Measurements from ENCODE around the gene ANO1. TPM values are rescaled to one million over a fixed set of nuclear protein-coding genes. Genes with fewer than 3 reads are reported as not detected.

Gene ANO1
- total and polyA plus RNA-seq, 2 of the 8 experiments (the other 6 are each of a cell fraction or from before 2014, with no cell fraction given): 4.7 to 5.0 TPM

DNA sequence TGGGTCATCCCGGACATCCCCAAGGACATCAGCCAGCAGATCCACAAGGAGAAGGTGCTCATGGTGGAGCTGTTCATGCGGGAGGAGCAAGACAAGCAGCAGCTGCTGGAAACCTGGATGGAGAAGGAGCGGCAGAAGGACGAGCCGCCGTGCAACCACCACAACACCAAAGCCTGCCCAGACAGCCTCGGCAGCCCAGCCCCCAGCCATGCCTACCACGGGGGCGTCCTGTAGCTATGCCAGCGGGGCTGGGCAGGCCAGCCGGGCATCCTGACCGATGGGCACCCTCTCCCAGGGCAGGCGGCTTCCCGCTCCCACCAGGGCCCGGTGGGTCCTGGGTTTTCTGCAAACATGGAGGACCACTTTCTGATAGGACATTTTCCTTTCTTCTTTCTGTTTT is 109.7 kb downstream of the ANO1 start:
- H3K23ac ChIP-seq (ENCODE audit: insufficient read length): no peak overlapping the region
- H4K20me1 ChIP-seq (replicated peaks in 1 of 2; ENCODE audit: control insufficient read depth in 1 of 2, insufficient read depth in 2 of 2, low read length in 2 of 2): peaks cover 0 to 6% of the 10 kb centered on the region in 2 experiments
- H3K9me3 ChIP-seq (ENCODE audit: insufficient read depth in 2 of 2, low read depth in 1 of 2, low read length in 1 of 2): no peaks in the 10 kb centered on the region; a peak in 1 of 4 replicates
- H3K4me1 ChIP-seq (replicated peaks in 1 of 4; ENCODE audit: control insufficient read depth in 3 of 4, insufficient read depth in 4 of 4, low read length in 3 of 4): no peaks in the 10 kb centered on the region
- H3K27me3 ChIP-seq (replicated peaks in 1 of 4; ENCODE audit: control insufficient read depth in 3 of 4, extremely low read depth in 1 of 4, insufficient read depth in 3 of 4, low read length in 3 of 4): no peaks in the 10 kb centered on the region
- no peak overlapping the region for H2BK5ac ChIP-seq (ENCODE audit: low read depth, low read length)
- no peaks in the 10 kb centered on the region for H3K36me3 ChIP-seq (ENCODE audit: control insufficient read depth in 2 of 4, insufficient read depth in 4 of 4, low read length in 3 of 4)
- no peaks in the 10 kb centered on the region for H3K79me2 ChIP-seq (ENCODE audit: control insufficient read depth in 1 of 2, insufficient read depth in 2 of 2, low read length in 2 of 2)
- no peak overlapping the region for H2BK15ac ChIP-seq (ENCODE audit: low read length)
- TF ChIP-seq JUND (IDR thresholded peaks at IDR 0.05; ENCODE audit: low read length) (no peak), CHD2 (IDR thresholded peaks at IDR 0.05; ENCODE audit: low read length) (no peak), ASH2L (IDR thresholded peaks at IDR 0.05; ENCODE audit: low read length) (no peak)
- ChIA-PET CTCF (ENCODE audit: partially characterized antibody) (interaction anchor here (0.8 to 6.8 kb wide), 5 partner anchors 10 to 239 kb away, joined by 3 to 51 read pairs (median 6); no protein-coding TSS in a partner anchor), POLR2A (ENCODE audit: partially characterized antibody) (no interaction called here)
- no peak overlapping the region for H3K4me2 ChIP-seq (ENCODE audit: insufficient read depth in 1 of 2, low read depth in 2 of 2, low read length in 2 of 2)
- no peak overlapping the region for H3K56ac ChIP-seq (replicated peaks; ENCODE audit: insufficient read length, low read depth, low read length)
- 95% methylated on average over 6 of the region's 15 CpGs; no CpG with 5 or more reads in 1 of the 2 experiments for WGBS, 2 experiments (ENCODE audit: extremely low coverage in 1 of 2, insufficient coverage in 1 of 2, insufficient read length in 1 of 2, insufficient replicate concordance in 2 of 2, low coverage in 1 of 2, low lambda C conversion rate in 2 of 2, missing lambda C conversion rate in 1 of 2)
- H4K8ac ChIP-seq (ENCODE audit: extremely low read depth, insufficient read depth, low read length): no peak overlapping the region
- DNase-seq (ENCODE audit: low read depth in 1 of 2, low spot score in 2 of 2) (no peak), FAIRE-seq (no peak)
- no peak overlapping the region for H3K4ac ChIP-seq (replicated peaks; ENCODE audit: insufficient read length, low read depth, low read length)
- H3K18ac ChIP-seq (ENCODE audit: extremely low read depth, low read length): no peak overlapping the region
- no peak overlapping the region for H3K27ac ChIP-seq (ENCODE audit: low read depth, low read length)
- no peak overlapping the region for H2BK12ac ChIP-seq (ENCODE audit: low read depth, low read length)
- H3K4me3 ChIP-seq (ENCODE audit: extremely low read depth in 1 of 4, insufficient read depth in 2 of 4, low read depth in 3 of 4, low read length in 4 of 4): no peak overlapping the region
- H3K9ac ChIP-seq (replicated peaks in 1 of 4; ENCODE audit: extremely low read depth in 1 of 4, low read depth in 3 of 4, low read length in 3 of 4): no peak overlapping the region
- H4K91ac ChIP-seq (replicated peaks; ENCODE audit: insufficient read length, low read length): no peak overlapping the region
- no peak overlapping the region for H2BK120ac ChIP-seq (replicated peaks; ENCODE audit: low read depth, low read length)
- no peak overlapping the region for H4K5ac ChIP-seq (ENCODE audit: insufficient read length, low read depth, low read length)
- H2AK5ac ChIP-seq (ENCODE audit: low read depth, low read length): no peak overlapping the region
- no peaks in the 10 kb centered on the region for H3K79me1 ChIP-seq (ENCODE audit: low read depth, low read length)
- H2AFZ ChIP-seq (ENCODE audit: low read length): no peak overlapping the region
- no peaks in the 10 kb centered on the region for H3K23me2 ChIP-seq (ENCODE audit: low read depth, low read length)
- H3K14ac ChIP-seq (ENCODE audit: insufficient read length): no peak overlapping the region
- no peak overlapping the region for H2BK20ac ChIP-seq (ENCODE audit: low read length)
